Left renal pelvis (tissue), 4 donors: Measurements from ENCODE around the gene PRRG3. TPM values are rescaled to one million over a fixed set of nuclear protein-coding genes. Genes with fewer than 3 reads are reported as not detected.

Experiments
- DNase-seq, 4 donors: peaks; one replicate each; pipeline ENCODE4 v3.0.0-alpha.2; 2013; ENCODE audit warnings: low read depth in 4 of 4, low spot score in 3 of 4
- polyA plus RNA-seq, 4 donors: library from polyadenylated mRNA; unstranded; fragments of 120-200 nt; gene quantifications; one replicate each; pipeline ENCODE4 v1.2.1, GENCODE V29; 2013; ENCODE audit not compliant: insufficient read length in 4 of 4

PRRG3 gene
- polyA plus RNA-seq, 4 donors = 5.3 to 20.4 (median 8.9) TPM

DNA sequence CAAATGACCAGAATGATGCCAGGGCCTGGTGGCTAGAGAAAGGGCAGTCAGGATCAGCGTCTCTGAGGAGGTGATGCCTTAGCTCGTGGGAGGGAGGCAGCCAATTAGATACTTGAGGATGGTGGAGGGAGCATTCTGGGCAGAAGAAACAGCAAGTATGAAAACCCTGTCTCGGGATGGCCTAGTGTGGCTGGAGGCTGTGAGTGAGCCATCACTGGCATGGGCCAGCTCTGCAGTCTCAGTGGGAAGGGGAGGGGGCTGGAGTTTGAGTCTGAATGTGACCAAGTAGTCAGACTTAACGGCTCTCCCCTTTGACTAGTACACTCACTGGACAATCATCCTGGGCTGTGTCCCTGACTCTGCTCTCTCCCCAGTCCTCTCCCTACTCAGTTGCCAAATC is 46.3 kb downstream of the PRRG3 start:
- DNase-seq = no peak

DNA sequence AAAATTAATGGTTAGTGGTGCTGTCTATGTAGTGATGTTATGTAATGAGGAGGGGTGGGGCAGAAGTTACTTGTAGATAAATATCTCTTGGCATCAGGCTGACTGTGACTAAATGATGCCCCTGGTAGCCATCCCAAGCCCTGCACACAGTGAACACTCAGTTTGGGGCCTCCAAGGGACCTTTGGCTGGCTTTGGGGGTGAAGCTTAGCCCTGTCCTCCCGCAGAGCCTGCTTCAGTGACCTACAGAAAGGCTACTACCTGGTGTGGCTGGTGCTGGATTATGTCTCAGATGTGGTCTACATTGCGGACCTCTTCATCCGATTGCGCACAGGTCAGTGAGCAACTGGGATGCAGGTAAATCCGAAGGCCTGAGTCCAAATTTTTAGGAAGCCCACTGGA is 47.1 kb downstream of the PRRG3 start:
- DNase-seq = no peak

DNA sequence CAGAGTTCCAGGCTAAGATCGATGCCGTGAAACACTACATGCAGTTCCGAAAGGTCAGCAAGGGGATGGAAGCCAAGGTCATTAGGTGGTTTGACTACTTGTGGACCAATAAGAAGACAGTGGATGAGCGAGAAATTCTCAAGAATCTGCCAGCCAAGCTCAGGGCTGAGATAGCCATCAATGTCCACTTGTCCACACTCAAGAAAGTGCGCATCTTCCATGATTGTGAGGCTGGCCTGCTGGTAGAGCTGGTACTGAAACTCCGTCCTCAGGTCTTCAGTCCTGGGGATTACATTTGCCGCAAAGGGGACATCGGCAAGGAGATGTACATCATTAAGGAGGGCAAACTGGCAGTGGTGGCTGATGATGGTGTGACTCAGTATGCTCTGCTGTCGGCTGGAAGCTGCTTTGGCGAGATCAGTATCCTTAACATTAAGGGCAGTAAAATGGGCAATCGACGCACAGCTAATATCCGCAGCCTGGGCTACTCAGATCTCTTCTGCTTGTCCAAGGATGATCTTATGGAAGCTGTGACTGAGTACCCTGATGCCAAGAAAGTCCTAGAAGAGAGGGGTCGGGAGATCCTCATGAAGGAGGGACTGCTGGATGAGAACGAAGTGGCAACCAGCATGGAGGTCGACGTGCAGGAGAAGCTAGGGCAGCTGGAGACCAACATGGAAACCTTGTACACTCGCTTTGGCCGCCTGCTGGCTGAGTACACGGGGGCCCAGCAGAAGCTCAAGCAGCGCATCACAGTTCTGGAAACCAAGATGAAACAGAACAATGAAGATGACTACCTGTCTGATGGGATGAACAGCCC is 48.6 kb downstream of the PRRG3 start:
- DNase-seq = no peak

DNA sequence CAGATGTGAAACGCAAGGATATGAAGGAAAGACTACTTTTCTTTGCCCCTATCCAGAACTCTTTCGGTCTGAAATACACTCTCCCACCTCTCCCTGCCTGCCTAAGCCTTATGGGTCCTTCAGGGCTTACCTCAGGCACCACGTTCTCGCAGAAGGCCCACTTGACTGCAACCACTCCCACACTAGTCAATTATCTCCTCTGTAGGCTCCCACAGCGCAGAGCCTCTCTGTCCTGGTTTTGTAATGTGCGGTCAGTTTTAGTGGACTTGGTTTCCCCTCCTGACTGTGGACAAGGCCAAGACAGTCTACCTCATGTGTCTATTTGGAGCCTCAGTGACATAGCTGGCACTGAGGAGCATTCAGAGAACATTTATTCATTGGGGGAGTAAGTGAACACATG is 50.4 kb downstream of the PRRG3 start:
- no peak for DNase-seq

DNA sequence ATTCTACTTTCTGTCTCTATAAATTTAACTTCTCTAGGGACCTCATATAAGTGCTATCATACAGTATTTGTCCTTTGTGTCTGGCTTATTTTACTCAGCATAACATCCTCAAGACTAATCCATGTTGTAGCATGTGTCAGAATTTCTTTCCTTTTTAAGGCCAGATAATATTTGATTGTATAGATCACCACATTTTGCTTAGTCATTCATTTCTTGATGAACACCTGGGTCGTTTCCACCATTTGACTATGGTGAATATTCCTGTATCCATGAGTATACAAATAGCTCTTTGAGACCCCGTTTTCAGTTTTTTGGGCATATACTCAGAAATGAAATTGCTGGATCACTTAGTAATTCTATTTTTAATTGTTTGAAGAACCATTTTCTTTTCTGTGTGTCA is 51.2 kb downstream of the PRRG3 start:
- no peak for DNase-seq

DNA sequence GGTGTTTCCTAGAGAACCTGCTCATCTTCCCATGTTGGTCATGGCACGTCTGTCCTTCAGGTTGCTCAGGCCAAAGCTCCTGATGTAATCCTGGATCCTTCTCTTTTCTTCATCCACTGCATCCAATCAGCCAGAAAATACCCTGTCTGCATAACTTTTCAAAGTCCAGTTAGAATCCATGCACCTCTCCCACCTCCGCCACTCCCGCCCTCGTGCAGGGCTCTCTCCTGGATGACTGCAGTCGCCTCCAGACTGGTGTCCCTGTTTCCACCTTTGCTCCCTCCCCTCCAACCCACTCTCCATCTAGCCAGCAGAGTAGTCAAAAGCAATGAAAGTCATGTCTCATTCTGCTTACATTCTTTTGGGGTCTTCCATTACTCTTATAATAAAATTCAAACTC is 55.3 kb downstream of the PRRG3 start:
- DNase-seq = no peak

DNA sequence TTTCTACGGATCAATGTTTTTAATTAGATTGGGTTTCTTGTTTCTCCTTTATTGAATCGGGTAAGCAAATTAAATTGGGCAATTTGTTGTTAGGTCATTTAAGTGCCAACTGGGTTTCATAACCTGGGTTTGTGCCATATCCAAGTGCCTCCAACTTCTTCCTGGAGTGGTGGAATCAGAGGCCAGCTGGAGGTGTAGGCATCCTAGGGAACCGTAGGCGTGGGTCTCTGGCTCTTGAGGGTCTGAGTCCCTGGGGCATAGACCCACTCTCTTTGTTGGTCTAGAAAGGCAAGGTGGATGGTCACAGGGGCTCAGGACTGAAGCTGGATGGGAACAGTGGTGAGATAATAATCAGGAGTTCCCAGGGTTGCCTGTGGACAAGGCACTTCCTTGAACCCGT is 57.6 kb downstream of the PRRG3 start:
- no peak for DNase-seq

DNA sequence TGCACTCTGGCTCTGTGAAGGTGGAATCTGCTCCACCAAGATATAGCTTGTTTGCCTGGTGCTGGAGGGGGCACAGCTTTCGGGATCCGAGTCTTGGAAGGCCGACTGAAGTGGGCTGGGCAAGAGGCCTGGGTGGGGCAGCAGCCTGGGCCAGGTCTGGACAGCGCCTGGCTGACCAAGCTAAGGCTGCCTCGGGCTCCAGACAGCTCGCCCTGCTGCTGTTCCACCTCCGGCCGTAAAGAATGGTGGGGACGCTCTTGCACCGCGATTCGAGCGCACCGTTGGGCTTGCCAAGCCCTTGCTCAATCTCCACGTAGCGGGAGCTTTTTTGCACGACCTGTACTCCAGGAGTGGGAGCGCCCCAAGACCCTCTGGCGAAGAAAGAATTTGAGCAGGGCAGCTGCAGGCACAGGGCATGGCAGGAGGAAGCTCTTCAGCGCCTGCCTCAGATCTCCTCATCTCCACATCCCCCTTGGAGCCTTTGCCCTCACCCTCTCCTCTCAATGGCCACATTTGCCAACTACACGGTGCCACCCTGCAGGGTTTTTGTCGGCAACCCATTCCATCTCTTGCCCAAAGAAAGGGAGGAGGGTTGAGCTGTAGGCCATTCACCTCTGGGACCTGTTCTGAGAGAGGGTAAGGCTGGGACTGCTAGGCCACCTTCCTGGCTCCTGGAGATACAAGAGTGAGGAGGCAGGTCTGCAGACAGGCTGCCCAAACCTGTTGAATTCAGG is 58.2 kb downstream of the PRRG3 start:
- no peak for DNase-seq

DNA sequence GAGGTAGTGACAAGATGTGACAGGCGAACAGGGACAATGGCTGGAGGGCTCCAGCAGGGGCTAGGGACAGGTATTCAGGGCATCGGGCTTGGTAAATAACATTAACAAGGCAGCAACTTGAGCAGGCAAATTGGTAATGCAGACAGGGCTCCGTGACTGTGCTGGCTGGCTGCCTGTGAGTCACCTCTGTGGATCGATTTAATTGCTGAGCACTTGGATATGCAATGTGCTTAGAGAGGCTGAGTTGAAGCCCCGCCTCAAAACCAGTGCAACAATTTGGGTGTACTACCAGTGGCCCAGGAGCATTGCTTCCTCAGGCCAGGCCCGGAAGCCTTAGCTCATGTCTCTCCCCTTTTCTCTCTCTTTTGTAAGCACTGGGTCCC is 58.8 kb downstream of the PRRG3 start:
- no peak for DNase-seq

DNA sequence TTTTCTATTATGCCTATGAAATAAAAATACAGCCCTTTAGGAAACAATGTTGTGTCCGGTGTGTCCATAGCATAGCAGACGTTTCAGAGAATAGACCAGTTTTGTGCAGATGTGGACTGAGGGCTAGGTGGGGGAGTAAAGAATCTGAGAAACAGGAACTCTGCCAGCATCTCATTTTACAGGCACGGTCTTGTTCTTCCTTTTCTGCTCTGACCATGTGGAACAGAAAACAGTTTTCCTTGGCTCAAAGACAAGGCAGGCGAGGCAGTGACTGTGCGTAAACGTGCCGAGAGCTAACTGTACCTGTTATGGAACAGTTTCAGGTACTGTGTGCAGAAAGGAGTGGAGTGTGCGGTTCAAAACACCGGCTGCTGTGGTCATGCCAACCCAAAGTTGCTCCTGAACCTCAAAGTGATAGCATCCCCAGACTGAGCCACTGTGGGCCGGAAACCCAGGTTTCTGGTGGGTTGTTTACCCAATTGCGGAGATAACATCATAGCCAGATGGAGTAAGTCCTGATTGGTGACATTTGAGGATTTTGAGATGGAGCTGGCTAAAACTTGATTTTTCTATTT is 59.5 kb downstream of the PRRG3 start:
- DNase-seq = no peak

Other genes with a start within 250 kb of the PRRG3 start
- gene PASD1, start 131.8 kb upstream of the PRRG3 start, polyA plus RNA-seq = not detected
- under 1 TPM in 1 of 4 donors, not detected in 3; 0.31 TPM for gene FATE1, start 20.6 kb downstream of the PRRG3 start, polyA plus RNA-seq
- gene CNGA2, start 39.3 kb downstream of the PRRG3 start, polyA plus RNA-seq = not detected
- gene MAGEA4, start 217.4 kb downstream of the PRRG3 start, polyA plus RNA-seq = not detected